Activated CD8-positive, alpha-beta memory T cell treated with anti-CD3 and anti-CD28 coated beads, Interleukin-2, amount 50 U/mL, for 48 hours (primary cell): Measurements from ENCODE around the gene FLRT1.

Experiments
- DNase-seq: peaks from one replicate; pipeline ENCODE4 v3.0.0-alpha.2; 2020

Gene FLRT1

GRCh38 chr11:64069401-64070313 lies 33.9 kb downstream of the FLRT1 start:
- DNase-seq = no peak

GRCh38 chr11:64070314-64070681 lies 34.6 kb downstream of the FLRT1 start:
- no peak for DNase-seq

- DNase-seq = no peak
These were observed 36.1 kb downstream of the FLRT1 start for GRCh38 chr11:64071849-64072248.

- DNase-seq = no peak
These were observed 36.7 kb downstream of the FLRT1 start for GRCh38 chr11:64072403-64072802.

GRCh38 chr11:64072871-64073270 lies 37.1 kb downstream of the FLRT1 start:
- no peak for DNase-seq

- DNase-seq = no peak
These were observed 37.8 kb downstream of the FLRT1 start for GRCh38 chr11:64073542-64073941.

- no peak for DNase-seq
These were observed 38.5 kb downstream of the FLRT1 start for GRCh38 chr11:64074239-64074638.

- DNase-seq = no peak
These were observed 41.0 kb downstream of the FLRT1 start for GRCh38 chr11:64076758-64077157.

GRCh38 chr11:64077607-64078006 lies 41.9 kb downstream of the FLRT1 start:
- no peak for DNase-seq

- no peak for DNase-seq
These were observed 42.6 kb downstream of the FLRT1 start for GRCh38 chr11:64078284-64078683.

GRCh38 chr11:64078905-64079304 lies 43.2 kb downstream of the FLRT1 start:
- no peak for DNase-seq

GRCh38 chr11:64080390-64080789 lies 44.7 kb downstream of the FLRT1 start:
- DNase-seq = no peak

GRCh38 chr11:64081745-64082442 lies 46.2 kb downstream of the FLRT1 start:
- no peak for DNase-seq

- DNase-seq = no peak
These were observed 47.8 kb downstream of the FLRT1 start for GRCh38 chr11:64083398-64084080.

GRCh38 chr11:64084146-64084950 lies 48.6 kb downstream of the FLRT1 start:
- no peak for DNase-seq

GRCh38 chr11:64084951-64085710 lies 49.4 kb downstream of the FLRT1 start:
- DNase-seq = no peak
